Dendritic cell treated with granulocyte-macrophage colony-stimulating factor and Interleukin-4, amounts not matched to agents 40 ng/mL and 50 ng/mL, for 4 days (primary cell): ENCODE measurements around the gene KCND2.
A peak's percentile ranks its signal among the peaks of the same experiment; 100 is the strongest.
"Not testable (repeated sequence)": the region's sequence is repeated elsewhere in the genome, so short reads cannot be mapped to it uniquely, and the experiment has no call there.

Experiments used
- H3K27ac Mint-ChIP-seq: one replicate; pipeline ENCODE4 v1.8.0; 2022; ENCODE audit warnings: mild to moderate bottlenecking, mixed read lengths
- H3K27me3 Mint-ChIP-seq: one replicate; pipeline ENCODE4 v1.8.0; 2022; ENCODE audit warnings: mild to moderate bottlenecking, mixed read lengths
- H3K36me3 Mint-ChIP-seq: one replicate; pipeline ENCODE4 v1.8.0; 2022; ENCODE audit warnings: low read depth, mixed read lengths
- H3K4me1 Mint-ChIP-seq: one replicate; pipeline ENCODE4 v1.8.0; 2022; ENCODE audit warnings: low read depth, mixed read lengths
- H3K4me3 Mint-ChIP-seq: one replicate; pipeline ENCODE4 v1.8.0; 2022; ENCODE audit warnings: mild to moderate bottlenecking, moderate library complexity, mixed read lengths
- H3K9me3 Mint-ChIP-seq: one replicate; pipeline ENCODE4 v1.8.0; 2022; ENCODE audit warnings: mixed read lengths
- intact Hi-C: fragments of 100-400 bp; cut with micrococcal nuclease; formaldehyde crosslinking; loops from one replicate; pipeline ENCODE4 v1.15.0; 2022

KCND2 gene

GRCh38 chr7:120272701-120273475 lies at the start of gene KCND2:
Gene KCND2 (plus strand): TSS chr7:120273175.
- Mint-ChIP-seq H3K27me3 (peaks cover 41% of the 10 kb centered on the region), H3K27ac (no peak within 1 kb of the TSS), H3K4me3 (peak within 1 kb of the TSS; percentile 35), H3K9me3 (no peaks in the 10 kb centered on the region), H3K4me1 (peaks cover 6% of the 10 kb centered on the region), H3K36me3 (no peaks in the 10 kb centered on the region)
- intact Hi-C loops: no loop called here

DNA sequence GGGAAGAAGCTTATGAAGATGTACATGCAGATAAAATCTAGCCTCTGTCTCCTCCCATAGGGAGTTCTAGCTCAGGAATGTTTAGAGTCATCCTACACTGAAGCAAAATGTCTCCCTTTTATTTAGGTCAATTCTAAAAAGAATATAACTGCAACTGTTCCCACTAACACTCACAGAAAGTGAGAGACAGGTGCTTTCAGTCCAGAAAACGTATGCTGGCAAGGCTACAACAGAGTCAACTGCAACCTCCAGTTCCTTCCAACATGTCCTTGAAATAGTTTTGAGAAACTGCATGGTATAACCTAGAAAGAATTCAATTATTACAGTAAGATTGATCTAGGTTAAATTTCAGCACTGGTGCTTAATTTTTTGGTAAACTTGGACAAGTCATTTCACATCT lies 46.8 kb upstream of the KCND2 start:
- H3K27ac Mint-ChIP-seq: no peak overlapping the region
- H3K4me1 Mint-ChIP-seq: no peaks in the 10 kb centered on the region
- H3K4me3 Mint-ChIP-seq: no peak overlapping the region
- peaks cover 10% of the 10 kb centered on the region for H3K9me3 Mint-ChIP-seq
- intact Hi-C loops: no loop called here
- no peaks in the 10 kb centered on the region for H3K27me3 Mint-ChIP-seq
- H3K36me3 Mint-ChIP-seq: no peaks in the 10 kb centered on the region

DNA sequence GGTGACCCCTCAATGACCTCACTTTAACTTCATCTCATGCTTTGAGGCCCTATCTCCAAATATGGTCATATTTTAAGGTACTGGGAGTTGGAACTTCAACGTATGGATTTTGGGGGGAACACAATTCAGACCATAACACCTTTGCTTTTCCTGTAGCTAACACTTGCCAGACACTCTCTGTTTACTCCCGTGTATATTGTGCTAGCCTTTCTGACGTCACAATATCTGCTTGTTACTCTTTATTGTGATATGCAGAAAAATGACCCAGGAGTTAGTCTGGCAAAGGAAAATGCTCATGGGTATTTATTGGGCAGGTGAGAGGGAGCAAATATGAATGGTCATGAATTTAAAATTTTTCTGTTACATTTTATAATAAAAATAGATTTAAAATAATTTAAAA lies 45.7 kb upstream of the KCND2 start:
- no peak overlapping the region for H3K4me3 Mint-ChIP-seq
- H3K9me3 Mint-ChIP-seq: peaks cover 10% of the 10 kb centered on the region
- H3K27me3 Mint-ChIP-seq: no peaks in the 10 kb centered on the region
- no peaks in the 10 kb centered on the region for H3K36me3 Mint-ChIP-seq
- intact Hi-C loops: no loop called here
- H3K27ac Mint-ChIP-seq: no peak overlapping the region
- no peaks in the 10 kb centered on the region for H3K4me1 Mint-ChIP-seq

GRCh38 chr7:120229084-120229483 lies 43.9 kb upstream of the KCND2 start:
- peaks cover 10% of the 10 kb centered on the region for H3K9me3 Mint-ChIP-seq
- intact Hi-C loops: no loop called here
- no peaks in the 10 kb centered on the region for H3K4me1 Mint-ChIP-seq
- no peak overlapping the region for H3K4me3 Mint-ChIP-seq
- H3K36me3 Mint-ChIP-seq: no peaks in the 10 kb centered on the region
- H3K27ac Mint-ChIP-seq: no peak overlapping the region
- no peaks in the 10 kb centered on the region for H3K27me3 Mint-ChIP-seq

DNA sequence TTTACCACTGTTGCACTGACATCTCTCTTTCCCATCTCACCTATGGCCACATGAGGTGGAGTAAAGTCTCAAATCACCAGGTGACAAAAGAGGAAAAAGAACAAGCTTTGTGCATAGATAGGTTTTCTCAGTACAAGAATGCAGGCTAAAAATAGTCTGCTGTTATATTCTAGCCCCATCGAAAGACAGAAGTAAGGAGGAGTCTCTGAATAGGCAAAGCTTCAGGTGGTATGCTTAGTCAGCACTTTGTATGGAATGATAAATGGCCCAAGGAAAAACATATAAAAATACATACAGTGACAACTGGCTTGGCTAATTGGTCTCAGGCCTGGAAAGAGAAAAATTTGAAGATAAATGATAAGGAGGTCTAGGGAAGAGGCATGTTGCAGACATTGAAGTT lies 39.6 kb upstream of the KCND2 start:
- H3K36me3 Mint-ChIP-seq: no peaks in the 10 kb centered on the region
- H3K4me3 Mint-ChIP-seq: no peak overlapping the region
- peaks cover 21% of the 10 kb centered on the region for H3K9me3 Mint-ChIP-seq
- no peak overlapping the region for H3K27ac Mint-ChIP-seq
- intact Hi-C loops: no loop called here
- no peaks in the 10 kb centered on the region for H3K27me3 Mint-ChIP-seq
- no peaks in the 10 kb centered on the region for H3K4me1 Mint-ChIP-seq

DNA sequence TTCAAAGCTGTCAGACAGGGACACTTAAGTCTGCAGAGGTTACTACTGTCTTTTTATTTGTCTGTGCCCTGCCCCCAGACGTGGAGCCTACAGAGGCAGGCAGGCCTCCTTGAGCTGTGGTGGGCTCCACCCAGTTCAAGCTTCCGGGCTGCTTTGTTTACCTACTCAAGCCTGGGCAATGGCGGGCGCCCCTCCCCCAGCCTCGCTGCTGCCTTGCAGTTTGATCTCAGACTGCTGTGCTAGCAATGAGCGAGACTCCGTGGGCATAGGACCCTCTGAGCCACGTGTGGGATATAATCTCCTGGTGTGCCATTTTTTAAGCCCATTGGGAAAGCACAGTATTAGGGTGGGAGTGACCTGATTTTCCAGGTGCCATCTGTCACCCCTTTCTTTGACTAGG lies 32.6 kb upstream of the KCND2 start:
- peaks cover 25% of the 10 kb centered on the region for H3K9me3 Mint-ChIP-seq
- H3K4me1 Mint-ChIP-seq, intact Hi-C loops, H3K27me3 Mint-ChIP-seq, H3K36me3 Mint-ChIP-seq, H3K4me3 Mint-ChIP-seq, H3K27ac Mint-ChIP-seq: not testable (repeated sequence)

- H3K27ac Mint-ChIP-seq: no peak overlapping the region
- no peaks in the 10 kb centered on the region for H3K36me3 Mint-ChIP-seq
- H3K4me1 Mint-ChIP-seq: no peaks in the 10 kb centered on the region
- intact Hi-C loops: no loop called here
- H3K9me3 Mint-ChIP-seq: peaks cover 25% of the 10 kb centered on the region
- H3K4me3 Mint-ChIP-seq: no peak overlapping the region
- H3K27me3 Mint-ChIP-seq: no peaks in the 10 kb centered on the region
Observed at GRCh38 chr7:120241973-120242372, 31.0 kb upstream of the KCND2 start.

GRCh38 chr7:120254845-120255244 lies 18.1 kb upstream of the KCND2 start:
- H3K4me1 Mint-ChIP-seq: no peaks in the 10 kb centered on the region

GRCh38 chr7:120256344-120257070 lies 16.5 kb upstream of the KCND2 start:
- no peak overlapping the region for H3K27ac Mint-ChIP-seq
- H3K27me3 Mint-ChIP-seq: no peaks in the 10 kb centered on the region
- H3K36me3 Mint-ChIP-seq: no peaks in the 10 kb centered on the region
- no peaks in the 10 kb centered on the region for H3K4me1 Mint-ChIP-seq
- intact Hi-C loops: no loop called here
- H3K9me3 Mint-ChIP-seq: peaks cover 20% of the 10 kb centered on the region
- no peak overlapping the region for H3K4me3 Mint-ChIP-seq

More at GRCh38 chr7:120254845-120255244, 18.1 kb upstream of the KCND2 start:
- intact Hi-C loops: no loop called here
- Mint-ChIP-seq H3K27me3 (no peaks in the 10 kb centered on the region), H3K4me3 (no peak overlapping the region), H3K9me3 (peaks cover 20% of the 10 kb centered on the region), H3K27ac (no peak overlapping the region), H3K36me3 (no peaks in the 10 kb centered on the region)

DNA sequence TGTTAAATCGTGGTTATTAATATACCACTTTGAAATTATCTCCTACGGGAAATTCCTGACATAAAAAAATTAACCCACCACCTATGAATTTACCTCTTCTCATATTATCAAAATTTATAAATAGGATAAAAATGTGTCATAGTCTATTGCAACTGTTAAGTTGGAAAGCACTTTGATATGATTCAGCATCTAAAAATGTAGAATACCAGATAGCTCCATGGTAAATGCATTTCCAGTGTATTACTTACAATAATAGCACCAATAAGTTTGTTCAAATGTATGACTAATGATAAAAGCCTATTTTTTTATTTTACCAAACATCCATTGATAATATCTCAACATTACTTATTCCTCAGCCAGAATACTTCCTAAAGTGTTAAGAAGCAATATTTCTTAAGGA lies 13.6 kb upstream of the KCND2 start:
- H3K27me3 Mint-ChIP-seq: no peaks in the 10 kb centered on the region
- intact Hi-C loops: no loop called here
- no peaks in the 10 kb centered on the region for H3K36me3 Mint-ChIP-seq
- H3K4me1 Mint-ChIP-seq: no peaks in the 10 kb centered on the region
- peaks cover 20% of the 10 kb centered on the region for H3K9me3 Mint-ChIP-seq
- no peak overlapping the region for H3K27ac Mint-ChIP-seq
- H3K4me3 Mint-ChIP-seq: no peak overlapping the region

DNA sequence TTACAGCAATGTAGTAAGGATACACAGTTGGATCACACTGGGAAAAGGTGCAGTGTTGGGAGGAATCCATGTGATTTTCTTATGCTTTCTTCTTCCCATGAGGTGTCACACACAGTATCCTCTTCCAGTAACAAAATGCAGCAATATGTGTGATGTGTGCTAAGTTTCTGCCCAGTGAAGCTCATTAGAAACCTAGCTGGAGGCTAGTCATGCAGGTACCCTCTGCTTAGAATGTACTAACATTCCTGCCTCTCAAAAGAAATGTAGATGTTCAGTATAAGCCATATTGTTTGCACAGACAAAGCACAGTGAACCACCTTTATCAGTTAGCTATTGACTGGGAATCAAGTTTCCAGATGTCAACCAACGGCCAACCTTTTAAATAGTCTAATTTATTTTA lies 12.9 kb upstream of the KCND2 start:
- no peaks in the 10 kb centered on the region for H3K36me3 Mint-ChIP-seq
- intact Hi-C loops: no loop called here
- no peaks in the 10 kb centered on the region for H3K4me1 Mint-ChIP-seq
- H3K27ac Mint-ChIP-seq: no peak overlapping the region
- peaks cover 20% of the 10 kb centered on the region for H3K9me3 Mint-ChIP-seq
- no peak overlapping the region for H3K4me3 Mint-ChIP-seq
- H3K27me3 Mint-ChIP-seq: no peaks in the 10 kb centered on the region

DNA sequence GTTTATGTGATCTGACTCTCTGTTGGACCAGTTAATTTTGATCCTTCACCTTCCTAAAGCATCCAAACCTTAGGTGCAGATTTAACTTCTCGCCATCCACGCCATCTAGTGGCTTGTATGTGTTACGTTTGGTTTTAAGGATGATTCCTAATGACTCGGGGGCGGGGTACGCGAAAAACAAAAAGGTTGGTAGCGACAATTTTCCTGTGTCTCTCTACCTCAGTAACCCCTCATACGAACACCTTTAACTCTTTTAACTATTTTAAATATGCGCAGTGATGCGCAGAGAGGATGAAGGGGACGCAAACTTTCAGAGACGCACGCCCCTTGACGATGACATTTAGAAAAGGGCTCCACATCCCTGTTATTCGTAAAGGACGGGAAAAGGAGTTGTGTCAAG lies 714 bp upstream of the KCND2 start:
- Mint-ChIP-seq H3K9me3 (no peaks in the 10 kb centered on the region), H3K36me3 (no peaks in the 10 kb centered on the region), H3K4me1 (peaks cover 6% of the 10 kb centered on the region), H3K4me3 (no peak overlapping the region), H3K27ac (no peak overlapping the region), H3K27me3 (peaks cover 41% of the 10 kb centered on the region)
- intact Hi-C loops: no loop called here

GRCh38 chr7:120273476-120273975 lies 551 bp downstream of the KCND2 start:
- intact Hi-C loops: no loop called here
- H3K4me1 Mint-ChIP-seq: peaks cover 6% of the 10 kb centered on the region
- no peaks in the 10 kb centered on the region for H3K36me3 Mint-ChIP-seq
- H3K27me3 Mint-ChIP-seq: peaks cover 41% of the 10 kb centered on the region
- no peaks in the 10 kb centered on the region for H3K9me3 Mint-ChIP-seq
- H3K4me3 Mint-ChIP-seq: peak overlapping the region; percentile 4
- H3K27ac Mint-ChIP-seq: no peak overlapping the region

DNA sequence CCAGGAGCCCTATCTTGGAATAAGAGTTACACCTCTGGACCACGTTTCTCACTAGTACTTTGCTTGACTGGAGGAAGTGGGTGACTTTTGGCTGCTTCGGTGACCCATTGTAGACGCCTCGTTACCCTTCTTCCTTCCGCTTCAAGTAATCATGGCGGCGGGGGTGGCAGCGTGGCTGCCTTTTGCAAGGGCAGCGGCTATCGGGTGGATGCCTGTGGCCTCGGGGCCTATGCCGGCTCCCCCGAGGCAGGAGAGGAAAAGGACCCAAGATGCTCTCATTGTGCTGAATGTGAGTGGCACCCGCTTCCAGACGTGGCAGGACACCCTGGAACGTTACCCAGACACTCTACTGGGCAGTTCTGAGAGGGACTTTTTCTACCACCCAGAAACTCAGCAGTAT lies 1.5 kb downstream of the KCND2 start:
- intact Hi-C loops: no loop called here
- Mint-ChIP-seq H3K36me3 (no peaks in the 10 kb centered on the region), H3K4me1 (peaks cover 6% of the 10 kb centered on the region), H3K27me3 (peaks cover 41% of the 10 kb centered on the region), H3K9me3 (no peaks in the 10 kb centered on the region), H3K27ac (no peak overlapping the region), H3K4me3 (no peak overlapping the region)
